ENCODE results near the gene PSORS1C2.

DNA sequence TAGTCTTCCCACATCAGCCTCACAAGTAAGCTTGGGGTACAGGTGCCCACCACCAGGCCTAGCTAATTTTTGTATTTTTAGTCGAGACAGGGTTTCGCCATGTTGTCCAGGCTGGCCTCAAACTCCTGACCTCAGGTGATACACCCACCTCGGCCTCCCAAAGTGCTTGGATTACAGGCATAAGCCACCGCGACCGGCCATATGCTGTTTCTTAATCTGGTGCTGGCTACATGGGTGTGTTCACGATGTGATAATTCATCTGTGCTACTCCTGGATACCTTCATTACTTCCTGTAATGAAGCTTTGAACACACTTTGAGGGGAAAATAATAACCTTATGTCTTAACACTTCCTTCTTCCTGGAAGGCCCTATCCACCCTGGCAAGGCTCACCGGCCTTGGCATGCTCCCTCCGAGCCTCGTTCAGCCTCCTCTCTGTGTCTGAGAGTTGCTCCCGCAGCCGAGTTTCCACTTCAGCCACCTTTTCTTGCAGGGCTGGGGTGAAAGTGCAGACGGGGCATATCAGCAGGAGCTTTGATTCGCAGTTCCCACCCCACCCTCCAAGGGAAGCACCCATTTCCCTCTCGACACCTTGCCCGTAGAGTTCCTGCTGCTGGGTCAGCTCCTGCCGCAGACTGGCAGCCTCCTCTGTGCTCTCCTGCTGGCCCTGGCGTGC is 5.6 kb upstream of the PSORS1C2 start:
- TF ChIP-seq EZH2 (IDR thresholded peaks at IDR 0.05) (no peak), POLR2AphosphoS5 (IDR thresholded peaks at IDR 0.05; ENCODE audit: borderline replicate concordance, low read depth, low read length) (no peak)
